ENCODE data around the gene PTPN9.

DNA sequence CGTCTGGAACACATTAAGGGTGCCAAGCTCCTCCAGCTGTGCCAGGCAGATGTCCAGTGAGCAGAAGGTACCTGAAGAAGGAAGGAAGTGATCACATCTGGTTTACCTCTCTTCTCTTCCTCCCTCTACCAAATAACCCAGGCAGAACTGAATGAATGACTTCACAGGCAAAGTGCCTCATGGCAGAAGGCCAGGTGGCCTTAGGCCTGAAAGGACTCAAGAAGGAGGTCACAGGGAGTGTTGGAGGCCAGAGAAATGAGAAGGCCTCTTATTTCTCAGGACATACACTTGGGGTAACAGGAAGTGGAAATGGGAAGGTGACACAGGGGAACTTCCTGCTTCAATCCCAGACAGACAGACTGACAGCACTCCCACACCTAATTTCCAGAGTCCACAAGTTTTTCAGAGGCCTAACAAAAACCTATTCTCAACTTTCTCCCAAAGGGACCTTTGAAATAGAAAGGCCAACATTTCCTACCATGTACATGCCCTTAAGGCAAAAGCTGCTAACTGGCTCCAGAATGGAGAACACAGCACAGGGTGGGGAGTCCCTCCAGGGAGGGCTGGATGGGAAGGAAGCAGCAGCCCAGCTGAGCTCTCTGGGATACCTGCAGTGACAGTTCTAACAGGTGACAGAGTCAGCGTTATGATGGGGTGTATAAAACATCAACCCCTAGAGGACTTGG is 110.1 kb downstream of the PTPN9 start:
- TF ChIP-seq POLR2AphosphoS5 (IDR thresholded peaks at IDR 0.05; ENCODE audit: low read depth, low read length), result no peak
- no peak for TF ChIP-seq POLR2A (IDR thresholded peaks at IDR 0.05; ENCODE audit: low read depth, low read length)
